Natural killer cell (primary cell): ENCODE data around the gene PITRM1. TPM values are rescaled to one million over a fixed set of nuclear protein-coding genes. Genes with fewer than 3 reads are reported as not detected.

Experiments
- ATAC-seq, 3 donors: fragments of 150-1000 bp in 2 of 3; fragments of 200-7000 bp in 1 of 3; cut with Tn5 transposase; 1 replicate in 1 of 3; 2 replicates in 2 of 3; pipeline ENCODE4 v1.10.0; 2021; ENCODE audit warnings: mild to moderate bottlenecking in 2 of 3, moderate library complexity in 2 of 3
- DNase-seq, 2 donors: peaks; one replicate each; pipeline versions ENCODE4 v3.0.0 to v3.0.0-alpha.2; 2013 to 2021; ENCODE audit warnings: mixed read lengths in 1 of 2
- H3K27ac ChIP-seq: one replicate; pipeline ENCODE4 v1.5.1; 2013; ENCODE audit warnings: mild to moderate bottlenecking, low read length
- H3K27me3 ChIP-seq: one replicate; pipeline ENCODE4 v1.6.1; 2013; ENCODE audit warnings: low read length; ENCODE audit not compliant: control insufficient read depth, insufficient read depth
- H3K36me3 ChIP-seq: one replicate; pipeline ENCODE4 v1.6.1; 2013; ENCODE audit warnings: low read length; ENCODE audit not compliant: control insufficient read depth, insufficient read depth
- H3K4me1 ChIP-seq: one replicate; pipeline ENCODE4 v1.6.1; 2013; ENCODE audit warnings: low read length; ENCODE audit not compliant: control insufficient read depth, insufficient read depth
- H3K4me3 ChIP-seq: one replicate; pipeline ENCODE4 v1.5.1; 2013; ENCODE audit warnings: low read length
- H3K9me3 ChIP-seq: one replicate; pipeline ENCODE4 v1.6.1; 2013; ENCODE audit warnings: low read length; ENCODE audit not compliant: control insufficient read depth, insufficient read depth
- H3K27ac Mint-ChIP-seq, 2 donors: one replicate each; pipeline ENCODE4 v1.8.0; 2022; ENCODE audit warnings: mild to moderate bottlenecking in 2 of 2, mixed read lengths in 2 of 2, moderate library complexity in 1 of 2
- H3K27me3 Mint-ChIP-seq, 2 donors: one replicate each; pipeline ENCODE4 v1.8.0; 2022; ENCODE audit warnings: low read depth in 2 of 2, mixed read lengths in 2 of 2
- H3K36me3 Mint-ChIP-seq: one replicate; pipeline ENCODE4 v1.8.0; 2022; ENCODE audit warnings: mixed read lengths
- H3K4me1 Mint-ChIP-seq, 2 donors: one replicate each; pipeline ENCODE4 v1.8.0; 2022; ENCODE audit warnings: mixed read lengths in 2 of 2
- H3K4me3 Mint-ChIP-seq: one replicate; pipeline ENCODE4 v1.8.0; 2022; ENCODE audit warnings: mild to moderate bottlenecking, moderate library complexity, mixed read lengths
- H3K9me3 Mint-ChIP-seq, 2 donors: one replicate each; pipeline ENCODE4 v1.8.0; 2022; ENCODE audit warnings: mixed read lengths in 2 of 2
- CTCF ChIP-seq: fragments of 200-600 bp; IDR thresholded peaks from one replicate; pipeline ENCODE4 v1.8.0; 2022; ENCODE audit warnings: antibody characterized with exemption
- WGBS: methylation state at CpG from one replicate; pipeline ENCODE4 v1.1.7; 2013; ENCODE audit warnings: missing lambda C conversion rate; ENCODE audit not compliant: insufficient coverage; 5-methylcytosine and 5-hydroxymethylcytosine counted together
- intact Hi-C: fragments of 100-400 bp; cut with micrococcal nuclease; formaldehyde crosslinking; loops from one replicate; pipeline ENCODE4 v1.14.2; 2022
- total RNA-seq, 4 donors: library from RNA; stranded (reverse); fragments of 120-200 nt in 1 of 4; gene quantifications; one replicate each; pipeline versions ENCODE4 v1.2.3 to v1.2.4, GENCODE V29; 2013 to 2022

The PITRM1 gene
- total RNA-seq, 3 donors from 2014 or later (not counting 1 experiment from before 2014, with no cell fraction given) = 67.1 to 89.0 (median 70.6) TPM

GRCh38 chr10:3154666-3155065 lies 17.9 kb downstream of the PITRM1 start:
- ATAC-seq = no peak
- Mint-ChIP-seq H3K27ac (no peak overlapping the region), H3K36me3 (peaks cover 59% of the 10 kb centered on the region), H3K4me3 (no peak overlapping the region), H3K9me3 (no peaks in the 10 kb centered on the region), H3K4me1 (peaks cover 0 to 9% of the 10 kb centered on the region in 2 donors), H3K27me3 (no peaks in the 10 kb centered on the region)
- WGBS = 96% methylated on average over 10 of the region's 10 CpGs
- H3K36me3 ChIP-seq = peaks cover 80% of the 10 kb centered on the region
- intact Hi-C loops = no loop called here
- H3K27ac ChIP-seq = no peak overlapping the region
- no peaks in the 10 kb centered on the region for H3K27me3 ChIP-seq
- no peaks in the 10 kb centered on the region for H3K4me1 ChIP-seq
- TF ChIP-seq CTCF = no peak
- no peaks in the 10 kb centered on the region for H3K9me3 ChIP-seq
- H3K4me3 ChIP-seq = no peak overlapping the region
- DNase-seq = no peak

- DNase-seq = no peak
- H3K4me1 Mint-ChIP-seq = peaks cover 0 to 9% of the 10 kb centered on the region in 2 donors
- H3K4me3 Mint-ChIP-seq = no peak overlapping the region
- no peaks in the 10 kb centered on the region for H3K4me1 ChIP-seq
- H3K36me3 Mint-ChIP-seq = peaks cover 41% of the 10 kb centered on the region
- peak overlapping the region in 1 of 2 donors; percentile 3 for H3K27ac Mint-ChIP-seq
- H3K9me3 Mint-ChIP-seq = no peaks in the 10 kb centered on the region
- no peak overlapping the region for H3K27ac ChIP-seq
- no peaks in the 10 kb centered on the region for H3K27me3 ChIP-seq
- WGBS = 87% methylated on average over 9 of the region's 9 CpGs
- no peaks in the 10 kb centered on the region for H3K27me3 Mint-ChIP-seq
- H3K36me3 ChIP-seq = peaks cover 79% of the 10 kb centered on the region
- H3K9me3 ChIP-seq = no peaks in the 10 kb centered on the region
- intact Hi-C loops = no loop called here
- no peak overlapping the region for H3K4me3 ChIP-seq
- ATAC-seq = no peak
- TF ChIP-seq CTCF = no peak
Observed at GRCh38 chr10:3152566-3152935, 20.0 kb downstream of the PITRM1 start.

- H3K9me3 ChIP-seq = no peaks in the 10 kb centered on the region
- Mint-ChIP-seq H3K4me1 (peaks cover 0 to 9% of the 10 kb centered on the region in 2 donors), H3K27ac (peak overlapping the region in 1 of 2 donors; percentile 3), H3K27me3 (no peaks in the 10 kb centered on the region), H3K9me3 (no peaks in the 10 kb centered on the region), H3K36me3 (peaks cover 37% of the 10 kb centered on the region), H3K4me3 (no peak overlapping the region)
- no peak for ATAC-seq
- no peak for DNase-seq
- no peaks in the 10 kb centered on the region for H3K4me1 ChIP-seq
- no peak for TF ChIP-seq CTCF
- H3K4me3 ChIP-seq = no peak overlapping the region
- no peak overlapping the region for H3K27ac ChIP-seq
- WGBS = 97% methylated on average over 13 of the region's 13 CpGs
- peaks cover 78% of the 10 kb centered on the region for H3K36me3 ChIP-seq
- H3K27me3 ChIP-seq = no peaks in the 10 kb centered on the region
- intact Hi-C loops = no loop called here
Observed at GRCh38 chr10:3151889-3152565, 20.6 kb downstream of the PITRM1 start.

- Mint-ChIP-seq H3K36me3 (peaks cover 36% of the 10 kb centered on the region), H3K27ac (no peak overlapping the region), H3K27me3 (no peaks in the 10 kb centered on the region), H3K9me3 (no peaks in the 10 kb centered on the region), H3K4me3 (no peak overlapping the region), H3K4me1 (peaks cover 0 to 9% of the 10 kb centered on the region in 2 donors)
- TF ChIP-seq CTCF = no peak
- peaks cover 78% of the 10 kb centered on the region for H3K36me3 ChIP-seq
- WGBS = 97% methylated on average over 14 of the region's 14 CpGs
- H3K9me3 ChIP-seq = no peaks in the 10 kb centered on the region
- H3K4me1 ChIP-seq = no peaks in the 10 kb centered on the region
- no peak for ATAC-seq
- no peak overlapping the region for H3K27ac ChIP-seq
- H3K27me3 ChIP-seq = no peaks in the 10 kb centered on the region
- no peak overlapping the region for H3K4me3 ChIP-seq
- intact Hi-C loops = no loop called here
- DNase-seq = no peak
Observed at GRCh38 chr10:3150961-3151360, 21.6 kb downstream of the PITRM1 start.
